ACC112 (cell line): ENCODE data around the gene EPHA10.

Source experiments
- H2AFZ ChIP-seq: fragments of 200-600 bp; sonication (generic); one replicate; pipeline ENCODE4 v1.6.0; 2017; ENCODE audit warnings: antibody characterized with exemption, low read length; ENCODE audit not compliant: unreplicated experiment
- H3K27ac ChIP-seq: fragments of 200-600 bp; sonication (generic); 2 replicates; pipeline ENCODE4 v1.5.1; 2014; ENCODE audit warnings: low read depth, mild to moderate bottlenecking, antibody characterized with exemption, low read length, moderate library complexity
- H3K27me3 ChIP-seq: fragments of 200-600 bp; sonication (generic); 2 replicates; pipeline ENCODE4 v1.6.1; 2014; ENCODE audit warnings: mild to moderate bottlenecking, antibody characterized with exemption, low read length, moderate library complexity, mixed read lengths; ENCODE audit not compliant: insufficient read depth
- H3K36me3 ChIP-seq: fragments of 200-600 bp; sonication (generic); 2 replicates; pipeline ENCODE4 v1.6.1; 2016; ENCODE audit warnings: mild to moderate bottlenecking, antibody characterized with exemption, low read length, moderate library complexity, mixed read lengths; ENCODE audit not compliant: insufficient read depth
- H3K4me1 ChIP-seq: fragments of 200-600 bp; sonication (generic); one replicate; pipeline ENCODE4 v1.6.1; 2016; ENCODE audit warnings: low read length, mixed read lengths; ENCODE audit not compliant: insufficient read depth, unreplicated experiment, control insufficient read depth
- H3K4me3 ChIP-seq: fragments of 200-600 bp; sonication (generic); 2 replicates; pipeline ENCODE4 v1.5.1; 2014; ENCODE audit warnings: mild to moderate bottlenecking, low read depth, low read length
- H3K79me2 ChIP-seq: fragments of 200-600 bp; sonication (generic); one replicate; pipeline ENCODE4 v1.6.0; 2016; ENCODE audit warnings: low read length; ENCODE audit not compliant: control insufficient read depth, unreplicated experiment, insufficient read depth

The EPHA10 gene

DNA sequence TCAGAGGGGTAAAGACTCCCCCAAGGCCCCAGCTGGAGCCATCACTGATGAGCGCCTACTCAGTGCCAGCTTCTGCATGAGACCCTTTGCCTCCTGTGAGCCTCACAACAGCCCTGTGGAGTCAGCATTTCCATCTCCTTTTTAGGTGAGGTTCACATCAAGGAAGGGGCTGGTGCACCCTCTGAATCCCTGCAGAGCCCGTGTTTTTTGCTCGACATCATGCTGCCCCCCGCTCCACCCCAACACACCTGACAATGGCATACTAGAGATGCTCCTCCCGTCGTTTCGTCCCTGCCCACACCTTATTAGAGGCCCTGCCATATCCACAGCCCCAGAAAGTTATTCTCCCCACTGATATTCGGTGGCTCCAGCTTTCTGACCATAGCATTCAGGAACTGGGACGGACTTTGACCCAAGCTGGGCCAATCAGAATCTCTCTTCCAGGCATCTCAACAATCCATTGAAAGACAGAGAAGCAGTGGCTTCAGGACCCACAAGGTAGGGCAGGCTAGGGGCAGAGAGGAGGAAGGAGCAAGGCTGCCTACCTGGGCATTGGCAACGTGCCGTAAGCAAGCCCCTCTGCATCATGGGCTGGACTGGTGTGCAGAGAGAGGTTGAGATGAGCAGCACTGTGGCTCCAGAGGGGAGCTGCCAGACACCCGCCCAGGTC is 32.7 kb downstream of the EPHA10 start:
- no peaks in the 10 kb centered on the region for H3K4me1 ChIP-seq
- H3K4me3 ChIP-seq = no peak overlapping the region
- H2AFZ ChIP-seq = no peak overlapping the region
- H3K27ac ChIP-seq = no peak overlapping the region
- peaks cover 64% of the 10 kb centered on the region for H3K27me3 ChIP-seq
- H3K79me2 ChIP-seq = no peaks in the 10 kb centered on the region
- no peaks in the 10 kb centered on the region for H3K36me3 ChIP-seq

DNA sequence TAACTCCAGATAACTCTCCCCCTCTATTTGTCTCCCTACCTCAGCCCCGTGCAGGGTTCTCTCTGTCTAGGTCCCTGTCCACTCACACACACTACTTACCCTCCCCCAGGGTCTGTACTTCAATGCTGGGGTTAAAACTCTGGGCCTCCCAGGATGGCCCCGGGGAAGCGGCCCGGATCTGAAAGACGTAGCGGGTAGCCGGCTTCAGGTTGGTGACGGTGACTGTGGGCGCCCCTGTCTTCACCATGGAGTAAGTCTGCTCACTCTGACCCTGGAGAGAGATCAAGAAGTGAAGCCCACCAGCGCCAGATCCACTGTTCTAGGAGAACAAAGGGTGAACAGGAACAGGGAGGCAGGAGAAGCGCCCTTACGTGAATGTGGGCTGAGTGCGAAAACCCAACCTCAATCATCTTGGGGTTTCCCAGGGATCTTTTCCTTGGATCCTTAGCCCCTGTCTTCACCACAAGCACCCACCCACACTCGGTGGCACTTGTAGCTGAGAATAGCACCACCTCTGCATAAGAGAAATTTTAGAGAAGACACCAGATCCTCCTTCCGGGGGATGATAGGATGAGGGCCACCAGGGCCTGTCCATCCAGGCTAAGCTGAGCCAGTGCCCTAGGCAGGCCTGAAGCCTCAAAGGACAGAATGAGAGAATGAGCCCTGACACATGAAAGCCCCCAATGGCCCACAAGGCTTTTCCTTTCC is 33.5 kb downstream of the EPHA10 start:
- no peak overlapping the region for H3K27ac ChIP-seq
- H3K4me3 ChIP-seq = no peak overlapping the region
- H3K79me2 ChIP-seq = no peaks in the 10 kb centered on the region
- H3K36me3 ChIP-seq = no peaks in the 10 kb centered on the region
- H3K4me1 ChIP-seq = no peaks in the 10 kb centered on the region
- H3K27me3 ChIP-seq = peaks cover 65% of the 10 kb centered on the region
- no peak overlapping the region for H2AFZ ChIP-seq

DNA sequence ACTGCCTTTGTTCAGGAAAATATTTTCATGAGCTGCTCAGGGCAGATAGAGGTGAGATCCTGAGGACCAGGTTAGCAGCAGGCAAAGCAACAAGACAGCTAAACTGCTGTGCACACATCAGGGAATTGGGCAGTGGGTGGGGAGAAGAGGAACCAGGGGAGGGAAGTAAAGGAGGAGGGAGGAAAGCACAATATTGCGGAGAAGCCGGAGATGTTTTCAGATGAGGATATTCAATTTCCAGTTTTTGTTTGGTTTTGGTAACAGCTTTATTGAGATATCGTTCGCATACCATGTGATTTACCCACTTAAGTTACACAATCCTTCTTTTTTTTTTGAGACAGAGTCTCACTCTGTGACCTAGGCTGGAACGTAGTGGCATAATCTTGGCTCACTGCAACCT is 34.5 kb downstream of the EPHA10 start:
- no peak overlapping the region for H3K27ac ChIP-seq
- H3K36me3 ChIP-seq = no peaks in the 10 kb centered on the region
- H3K4me3 ChIP-seq = no peak overlapping the region
- H2AFZ ChIP-seq = no peak overlapping the region
- no peaks in the 10 kb centered on the region for H3K79me2 ChIP-seq
- H3K27me3 ChIP-seq = peaks cover 69% of the 10 kb centered on the region
- no peaks in the 10 kb centered on the region for H3K4me1 ChIP-seq

DNA sequence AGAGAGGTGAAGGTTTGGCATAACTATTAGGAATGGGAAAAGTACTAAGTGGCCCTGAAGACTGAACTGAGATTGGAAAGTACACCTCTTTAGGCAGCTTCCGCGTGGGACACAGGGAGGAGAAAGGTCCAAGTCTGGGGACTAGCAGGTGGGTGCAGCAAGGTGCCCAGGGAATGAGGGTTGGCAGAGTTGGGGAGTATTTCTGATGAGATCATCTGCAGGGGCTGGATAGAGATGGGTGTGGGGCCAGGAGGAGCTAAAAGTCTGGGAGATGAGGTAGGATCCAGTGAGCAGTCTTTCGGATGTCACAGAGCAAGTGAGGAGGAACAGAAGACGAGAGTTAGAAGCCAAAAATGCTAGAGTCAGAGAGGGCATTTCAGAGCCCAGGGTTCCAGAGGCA is 36.5 kb downstream of the EPHA10 start:
- Histone ChIP-seq H3K36me3 (no peaks in the 10 kb centered on the region), H2AFZ (no peak overlapping the region), H3K4me3 (no peak overlapping the region), H3K4me1 (no peaks in the 10 kb centered on the region), H3K27me3 (peaks cover 59% of the 10 kb centered on the region), H3K79me2 (no peaks in the 10 kb centered on the region), H3K27ac (no peak overlapping the region)

DNA sequence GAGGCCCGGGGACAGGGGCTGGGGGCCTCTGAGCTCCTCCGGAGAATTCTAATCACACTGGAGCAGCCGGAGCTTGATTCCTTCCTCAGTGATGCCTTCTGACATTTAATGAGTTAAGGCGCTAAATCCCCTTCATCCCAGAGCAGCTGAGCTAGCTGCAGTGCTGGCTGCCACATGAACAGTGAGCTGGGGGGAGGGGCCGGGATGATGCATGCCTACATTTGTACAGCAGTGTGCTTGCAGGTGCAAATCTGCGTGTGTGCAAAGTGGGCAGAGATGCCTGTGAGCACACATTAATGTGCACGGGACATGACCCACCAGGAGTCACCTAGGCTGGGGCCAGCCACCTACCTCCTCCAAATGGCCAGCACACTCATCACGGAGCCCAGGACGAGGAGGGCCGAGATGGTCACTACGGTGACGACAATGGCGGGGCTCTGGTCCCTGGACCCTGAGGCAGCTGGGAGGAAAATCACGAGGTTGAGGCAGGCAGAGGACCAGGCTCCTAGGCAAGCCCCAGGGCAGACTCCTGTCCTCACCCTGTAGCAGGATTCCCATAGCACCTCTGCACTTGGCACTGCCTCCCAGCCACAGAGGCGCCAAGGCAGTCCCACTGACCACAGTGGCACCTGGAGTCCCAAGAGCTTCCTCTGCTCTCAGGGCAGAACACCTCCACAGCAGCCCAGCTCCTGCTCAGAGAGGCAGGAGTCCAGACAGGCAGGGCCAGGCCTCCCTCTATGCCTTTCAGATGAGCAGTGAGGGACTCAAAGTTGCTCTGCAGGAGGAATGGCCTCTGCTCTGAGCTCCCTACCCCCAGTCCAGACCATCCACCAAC is 38.0 kb downstream of the EPHA10 start:
- no peak overlapping the region for H3K27ac ChIP-seq
- peaks cover 56% of the 10 kb centered on the region for H3K27me3 ChIP-seq
- H2AFZ ChIP-seq = no peak overlapping the region
- no peaks in the 10 kb centered on the region for H3K36me3 ChIP-seq
- H3K4me1 ChIP-seq = no peaks in the 10 kb centered on the region
- H3K79me2 ChIP-seq = no peaks in the 10 kb centered on the region
- no peak overlapping the region for H3K4me3 ChIP-seq

DNA sequence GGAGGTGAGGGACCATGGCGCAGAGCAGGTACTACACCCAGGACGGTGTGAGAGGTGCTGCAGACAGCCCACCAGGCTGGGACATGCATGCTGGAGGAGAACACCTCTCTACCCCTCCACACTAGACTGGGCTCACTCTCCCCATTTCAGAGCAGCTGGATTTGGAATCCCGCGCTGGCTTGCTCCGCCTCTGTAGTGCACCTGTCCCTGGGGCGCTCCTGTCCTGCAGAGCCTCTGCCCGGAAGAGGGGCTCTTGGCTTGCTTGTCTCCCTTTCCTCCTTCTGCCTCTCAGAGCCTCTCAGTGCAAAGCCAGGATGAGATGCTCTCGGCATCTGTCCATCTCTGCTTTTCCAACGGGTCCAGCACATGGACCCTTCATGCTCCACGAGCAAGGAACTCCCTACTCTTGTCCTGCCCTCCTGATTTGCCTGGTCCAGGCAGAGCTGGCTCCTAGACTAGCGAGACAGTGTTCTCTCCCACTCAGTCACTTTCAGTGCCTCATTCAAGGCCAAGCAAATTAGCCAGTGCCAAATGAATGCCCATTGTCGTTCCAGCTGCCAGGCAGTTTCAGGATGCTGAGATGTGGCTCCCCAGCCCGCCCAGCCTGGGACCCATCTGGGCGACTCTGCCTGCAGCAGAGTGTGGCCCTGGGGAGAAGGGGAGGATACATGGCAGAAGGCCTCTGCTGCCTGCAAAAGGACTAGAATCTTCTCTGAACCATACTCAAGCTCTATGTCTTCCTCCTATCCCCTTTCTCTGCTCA is 38.9 kb downstream of the EPHA10 start:
- no peak overlapping the region for H2AFZ ChIP-seq
- no peak overlapping the region for H3K27ac ChIP-seq
- no peaks in the 10 kb centered on the region for H3K4me1 ChIP-seq
- H3K36me3 ChIP-seq = no peaks in the 10 kb centered on the region
- no peak overlapping the region for H3K4me3 ChIP-seq
- no peaks in the 10 kb centered on the region for H3K79me2 ChIP-seq
- H3K27me3 ChIP-seq = peaks cover 56% of the 10 kb centered on the region

DNA sequence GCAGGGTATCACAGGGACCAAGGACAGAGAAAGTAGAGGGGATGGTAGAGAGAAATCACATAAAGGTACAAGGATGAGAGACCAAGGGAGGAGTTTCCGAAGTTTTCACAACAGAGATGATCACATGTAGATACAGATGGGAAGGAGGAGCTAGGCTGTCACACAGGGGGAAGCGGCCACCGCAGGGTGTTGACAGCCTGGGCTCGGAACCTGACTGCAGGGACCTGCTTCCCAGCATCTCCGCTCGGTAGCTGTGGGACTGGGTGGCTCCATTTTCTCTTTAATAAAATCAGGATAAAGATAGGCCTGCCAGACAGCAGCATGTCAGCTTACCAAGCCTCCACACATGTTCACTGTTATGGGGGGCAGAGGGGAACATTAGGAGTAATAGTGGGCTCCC is 40.3 kb downstream of the EPHA10 start:
- Histone ChIP-seq H3K27me3 (peaks cover 47% of the 10 kb centered on the region), H3K4me1 (no peaks in the 10 kb centered on the region), H2AFZ (no peak overlapping the region), H3K79me2 (no peaks in the 10 kb centered on the region), H3K27ac (no peak overlapping the region), H3K4me3 (no peak overlapping the region), H3K36me3 (no peaks in the 10 kb centered on the region)

DNA sequence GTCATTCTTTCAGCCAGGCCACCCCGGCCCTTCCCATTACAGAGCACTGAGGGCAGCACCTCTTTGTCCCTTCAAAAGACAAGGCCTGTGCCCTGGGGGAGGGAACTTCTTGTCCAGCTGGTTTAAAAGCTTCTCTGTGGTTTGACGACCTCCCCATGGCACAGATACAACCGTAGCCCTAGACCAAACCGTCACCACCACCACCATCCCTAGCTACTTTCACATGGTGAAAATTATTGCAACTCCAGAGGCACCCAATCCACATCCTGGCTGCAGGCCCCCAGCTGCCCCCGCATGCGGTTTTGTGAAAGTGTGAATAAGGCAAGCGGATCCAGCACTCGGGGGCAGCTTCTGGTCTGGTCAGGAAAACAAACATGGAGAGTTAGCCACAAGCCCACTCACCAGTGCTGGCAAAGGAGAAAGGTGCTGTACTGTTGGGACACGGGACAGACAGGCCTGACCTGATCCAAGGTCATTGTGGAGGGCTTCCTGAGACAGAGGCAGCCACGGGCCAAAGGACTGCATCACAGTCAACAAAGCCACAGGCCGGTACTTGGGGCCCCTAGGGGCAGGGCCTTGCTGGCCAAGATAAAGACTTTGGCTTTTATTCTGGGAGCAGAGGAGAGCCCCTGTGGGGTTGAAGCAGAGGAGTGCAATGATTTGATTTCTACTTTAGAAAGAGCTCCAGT is 41.4 kb downstream of the EPHA10 start:
- Histone ChIP-seq H2AFZ (no peak overlapping the region), H3K79me2 (no peaks in the 10 kb centered on the region), H3K27ac (no peak overlapping the region), H3K27me3 (peaks cover 36% of the 10 kb centered on the region), H3K4me3 (no peak overlapping the region), H3K36me3 (no peaks in the 10 kb centered on the region), H3K4me1 (no peaks in the 10 kb centered on the region)

DNA sequence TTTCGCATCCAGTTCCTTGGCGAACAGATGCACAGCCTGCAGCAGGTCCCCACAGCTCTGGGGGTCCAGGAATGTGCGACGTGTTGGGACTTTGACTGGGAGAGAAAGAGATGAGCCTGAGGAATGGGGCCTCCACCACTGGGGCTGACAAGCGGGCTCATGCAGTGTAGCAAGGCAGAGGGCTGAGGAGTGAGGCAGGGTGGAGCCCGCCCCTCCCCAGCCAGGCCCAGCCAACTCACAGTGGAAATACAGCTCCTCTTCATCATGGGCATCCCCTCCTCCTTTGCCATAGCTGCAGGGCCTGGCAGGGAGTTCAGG is 41.9 kb downstream of the EPHA10 start:
- no peak overlapping the region for H3K4me3 ChIP-seq
- no peaks in the 10 kb centered on the region for H3K4me1 ChIP-seq
- H3K79me2 ChIP-seq = no peaks in the 10 kb centered on the region
- H3K36me3 ChIP-seq = no peaks in the 10 kb centered on the region
- peaks cover 31% of the 10 kb centered on the region for H3K27me3 ChIP-seq
- no peak overlapping the region for H2AFZ ChIP-seq
- no peak overlapping the region for H3K27ac ChIP-seq
